Ishikawa (cell line): Measurements from ENCODE around the gene RSKR.
A peak's percentile ranks its signal among the peaks of the same experiment; 100 is the strongest.

Source experiments
- EGR1 ChIP-seq: IDR thresholded peaks from 2 replicates; pipeline ENCODE4 v1.6.1; 2012
- EP300 ChIP-seq: IDR thresholded peaks from 2 replicates; pipeline ENCODE4 v1.6.1; 2012; ENCODE audit warnings: borderline replicate concordance
- NFIC ChIP-seq: IDR thresholded peaks from 2 replicates; pipeline ENCODE4 v1.6.1; 2012
- RAD21 ChIP-seq: IDR thresholded peaks from 2 replicates; pipeline ENCODE4 v1.6.1; 2012; ENCODE audit warnings: low read depth
- TAF1 ChIP-seq: IDR thresholded peaks from 2 replicates; pipeline ENCODE4 v1.6.1; 2012; ENCODE audit warnings: low read depth, mild to moderate bottlenecking
- YY1 ChIP-seq: IDR thresholded peaks from 2 replicates; pipeline ENCODE4 v1.6.1; 2012; ENCODE audit warnings: low read depth
- TF ChIP-seq, protein P1 (sequence below): IDR thresholded peaks from 2 replicates; pipeline ENCODE4 v1.6.1; 2012

DNA sequence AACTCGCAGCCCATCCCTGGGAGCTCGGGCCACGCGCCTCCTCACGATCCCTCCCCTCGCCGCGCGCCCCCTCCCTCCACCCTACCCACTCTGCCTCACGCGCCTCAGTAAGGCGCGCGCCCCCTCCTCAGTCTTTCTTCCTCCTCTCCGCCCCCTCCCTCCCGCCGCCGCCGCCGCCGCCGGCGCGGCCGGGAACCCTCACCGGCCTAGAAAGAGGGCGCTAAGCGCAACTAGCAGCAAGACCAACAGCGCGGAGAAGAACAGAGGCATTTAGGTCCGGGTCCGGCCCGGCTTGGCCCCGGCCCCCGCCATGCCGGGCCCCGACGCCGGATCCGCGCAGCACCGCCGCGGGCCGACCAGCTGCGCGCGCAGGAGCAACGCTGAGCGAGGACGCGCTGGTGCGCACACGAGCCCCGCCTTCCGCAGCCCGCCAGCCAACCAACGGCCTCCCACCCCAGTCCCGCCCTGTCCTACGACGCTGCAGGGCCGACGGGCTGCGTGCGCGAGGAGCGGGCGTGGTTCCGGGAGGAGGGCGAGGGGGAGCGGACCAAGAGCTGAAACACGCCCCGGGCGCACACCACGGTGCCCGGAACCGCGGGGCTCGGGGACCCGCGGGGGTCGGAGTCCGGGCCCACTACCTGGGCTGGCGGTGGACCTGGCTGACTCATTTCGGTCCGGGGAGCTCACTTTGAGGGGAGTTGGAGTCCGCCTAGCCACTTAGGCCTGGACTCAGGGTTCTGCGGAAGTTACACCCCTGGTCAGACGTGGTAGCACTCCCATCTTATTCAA is 31.0 kb upstream of the RSKR start, which contains the start of gene BLTP2:
- TF ChIP-seq EGR1 (no peak), EP300 (no peak), TAF1 (peak; percentile 52; the same call in 1 of the 2 replicates), RAD21 (no peak), NFIC (no peak), YY1 (0 out of 2 replicates have a peak, but pooled peaks have one; percentile 60)
- TF ChIP-seq, protein P1, sequence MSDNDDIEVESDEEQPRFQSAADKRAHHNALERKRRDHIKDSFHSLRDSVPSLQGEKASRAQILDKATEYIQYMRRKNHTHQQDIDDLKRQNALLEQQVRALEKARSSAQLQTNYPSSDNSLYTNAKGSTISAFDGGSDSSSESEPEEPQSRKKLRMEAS: peak; percentile 57
